Measurements from ENCODE around the gene CFAP100.

CFAP100 gene

GRCh38 chr3:126424039-126424717 lies 29.5 kb downstream of the CFAP100 start:
- DNase-seq, result no peak

DNA sequence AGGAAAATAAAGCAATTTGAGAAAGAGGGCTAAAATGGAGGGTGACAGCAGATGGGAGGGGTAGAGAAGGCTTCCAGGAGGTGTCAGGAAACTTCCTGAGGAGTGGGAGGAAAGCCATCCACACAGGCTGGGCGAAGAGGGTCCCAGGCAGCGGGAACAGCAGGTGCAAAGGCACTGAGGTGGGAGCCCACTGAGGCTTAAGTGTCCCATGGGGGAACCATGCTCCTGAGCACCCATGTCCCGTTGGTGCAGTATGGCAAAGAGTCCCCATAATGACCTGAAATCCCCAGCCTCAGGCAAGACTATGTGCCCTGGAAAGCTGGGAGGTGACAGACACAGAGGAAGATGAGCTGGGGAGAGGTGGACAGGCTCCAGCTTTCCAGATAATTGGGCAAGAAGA lies 30.0 kb downstream of the CFAP100 start:
- DNase-seq, result no peak

GRCh38 chr3:126431103-126431534 lies 36.4 kb downstream of the CFAP100 start:
- no peak for DNase-seq

DNA sequence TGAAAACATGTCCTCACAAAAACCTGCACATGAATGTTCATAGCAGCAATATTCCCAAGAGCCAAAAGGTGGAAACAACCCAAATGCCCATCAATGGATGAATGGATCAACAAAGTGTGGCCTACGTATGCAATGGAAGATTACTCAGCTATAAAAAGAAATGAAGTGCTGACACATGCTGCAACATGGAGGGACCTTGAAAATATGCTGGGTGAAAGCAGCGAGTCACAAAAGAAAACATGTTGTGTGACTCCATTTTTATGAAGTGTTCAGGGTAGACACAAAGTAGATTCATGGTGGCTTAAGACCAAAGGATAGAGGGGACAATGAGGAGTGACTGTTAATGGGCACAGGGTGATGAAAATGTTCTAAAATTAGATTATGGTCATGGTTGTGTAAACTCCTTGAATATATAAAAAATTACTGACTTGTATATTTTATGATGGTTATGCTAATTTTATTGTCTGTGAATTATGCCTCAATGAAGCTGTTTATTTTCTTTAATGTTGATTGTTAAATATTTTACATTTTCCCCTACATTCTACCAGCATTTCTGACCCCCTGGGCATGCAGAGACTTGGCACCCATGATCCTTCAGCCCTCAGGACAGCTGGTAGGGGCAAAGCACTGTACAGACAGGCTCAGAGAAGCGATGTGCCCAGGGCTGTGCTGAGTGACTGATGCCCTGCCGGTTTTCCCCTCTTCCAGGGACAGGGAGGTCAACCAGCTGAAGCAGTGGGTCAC lies 37.8 kb downstream of the CFAP100 start:
- no peak for DNase-seq

- no peak for DNase-seq
Measured at GRCh38 chr3:126433105-126433430, 38.4 kb downstream of the CFAP100 start.

- no peak for DNase-seq
Measured at GRCh38 chr3:126433496-126434263, 39.0 kb downstream of the CFAP100 start.

DNA sequence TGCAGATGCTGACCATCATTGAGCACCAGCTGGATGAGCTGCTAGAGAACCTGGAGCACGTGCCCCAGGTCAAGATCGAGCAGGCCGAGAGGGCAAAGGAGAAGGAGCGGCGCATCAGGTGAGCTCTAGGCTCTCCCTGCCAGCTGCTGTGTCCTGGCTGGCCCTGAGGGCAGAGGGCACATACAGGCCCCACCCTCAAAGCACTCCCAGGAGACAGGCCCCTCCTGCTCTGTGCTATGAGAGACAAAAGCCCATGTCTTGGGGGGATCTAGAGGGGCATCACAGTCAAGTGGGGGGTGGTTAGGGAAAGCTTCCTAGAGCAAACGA lies 39.5 kb downstream of the CFAP100 start:
- DNase-seq, result no peak

GRCh38 chr3:126434931-126435411 lies 40.3 kb downstream of the CFAP100 start:
- no peak for DNase-seq

GRCh38 chr3:126435456-126436315 lies 41.0 kb downstream of the CFAP100 start:
- no peak for DNase-seq

DNA sequence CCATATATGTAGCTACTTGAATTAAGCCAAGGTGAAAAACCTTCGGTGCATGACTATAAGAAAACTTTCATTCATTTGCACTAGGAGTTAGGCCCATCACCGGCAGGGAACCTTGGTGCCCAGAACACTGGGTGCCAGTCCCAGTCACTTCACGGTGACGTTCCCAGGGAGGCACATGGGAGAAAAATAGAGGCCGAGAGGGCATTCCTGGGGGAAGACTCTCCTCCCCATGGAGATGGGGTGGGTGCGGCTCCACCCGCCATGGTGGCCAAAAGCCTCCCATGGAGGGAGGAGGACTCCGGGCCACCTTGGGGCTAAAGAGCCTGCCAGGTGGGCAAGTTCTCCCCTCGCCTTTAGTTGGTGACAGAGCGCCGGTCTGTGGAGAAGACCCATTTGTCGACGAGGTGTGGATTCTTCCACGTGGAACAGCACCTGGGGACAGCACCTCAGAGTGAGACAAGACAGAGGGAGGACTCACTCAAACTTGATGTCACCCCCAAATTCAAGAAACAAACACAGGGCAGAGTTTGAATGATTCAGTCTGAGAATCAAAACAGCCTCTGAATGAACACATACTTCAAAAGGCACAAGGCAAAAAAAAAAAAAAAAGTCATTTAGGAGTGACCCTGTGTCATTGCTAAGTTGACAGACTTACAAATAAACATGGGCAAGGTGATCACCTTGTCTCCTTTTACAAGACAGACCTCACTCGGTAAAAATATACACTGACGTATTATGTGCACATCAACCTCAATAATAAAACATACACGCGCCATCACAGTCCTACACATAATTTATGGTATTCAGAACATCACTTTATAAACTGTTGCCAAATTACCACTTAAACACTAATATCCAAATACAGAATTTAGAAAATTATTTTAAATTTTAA lies 42.4 kb downstream of the CFAP100 start:
- DNase-seq, result no peak

DNA sequence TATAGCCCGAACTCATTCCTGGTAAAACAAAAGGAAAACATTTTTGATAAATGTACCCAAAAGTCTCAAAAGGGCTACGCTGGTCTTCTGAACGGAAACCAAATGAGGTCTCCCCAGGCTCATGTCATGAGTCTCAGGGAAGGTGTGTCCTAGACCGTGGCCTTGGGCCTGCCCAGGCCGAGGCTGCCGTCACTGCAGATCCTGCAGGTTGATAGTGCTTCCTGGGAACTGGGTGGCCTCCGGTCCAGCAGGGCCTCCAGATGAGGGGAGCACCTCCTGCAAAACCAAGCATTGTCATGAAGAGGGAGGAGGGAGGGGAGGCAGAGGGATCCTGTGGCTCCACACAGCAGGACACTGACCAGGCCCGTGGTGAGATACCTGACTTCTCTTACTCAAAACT lies 43.5 kb downstream of the CFAP100 start:
- no peak for DNase-seq

- no peak for DNase-seq
Measured at GRCh38 chr3:126438746-126439145, 44.0 kb downstream of the CFAP100 start.

DNA sequence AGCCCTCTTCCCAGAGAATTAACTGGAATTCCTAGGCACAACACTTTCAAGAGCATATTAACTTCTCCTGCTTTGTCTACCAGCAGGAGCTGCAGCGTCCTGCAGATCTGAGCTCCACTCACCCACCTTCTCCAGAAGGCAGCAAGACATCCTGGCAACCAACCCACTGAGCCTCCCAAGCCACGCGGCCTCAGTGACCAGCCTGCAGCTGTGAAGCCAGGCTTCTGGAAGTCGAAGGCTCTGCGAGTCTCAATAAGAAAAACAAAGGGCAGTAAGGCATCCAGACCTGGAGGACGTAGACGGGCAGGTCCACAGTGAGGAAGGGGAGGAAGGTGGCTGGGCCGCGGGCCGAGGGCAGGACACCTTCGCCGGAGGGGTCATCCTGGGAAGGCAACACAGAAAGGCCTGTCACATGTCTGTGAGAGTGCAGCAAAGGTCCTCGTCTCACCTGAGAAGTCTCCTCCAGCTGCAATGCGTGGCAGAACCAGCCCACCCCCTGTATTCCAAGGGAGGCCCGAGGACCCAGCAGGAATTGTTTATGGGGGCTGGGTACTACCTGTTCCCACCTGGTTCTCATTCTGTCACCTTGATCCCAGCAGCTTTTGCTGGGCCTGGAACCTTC lies 44.7 kb downstream of the CFAP100 start:
- no peak for DNase-seq

- no peak for DNase-seq
Measured at GRCh38 chr3:126439968-126440708, 45.4 kb downstream of the CFAP100 start.

- DNase-seq, result no peak
Measured at GRCh38 chr3:126440709-126440995, 45.9 kb downstream of the CFAP100 start.

GRCh38 chr3:126441256-126441880 lies 46.7 kb downstream of the CFAP100 start:
- DNase-seq, result no peak

DNA sequence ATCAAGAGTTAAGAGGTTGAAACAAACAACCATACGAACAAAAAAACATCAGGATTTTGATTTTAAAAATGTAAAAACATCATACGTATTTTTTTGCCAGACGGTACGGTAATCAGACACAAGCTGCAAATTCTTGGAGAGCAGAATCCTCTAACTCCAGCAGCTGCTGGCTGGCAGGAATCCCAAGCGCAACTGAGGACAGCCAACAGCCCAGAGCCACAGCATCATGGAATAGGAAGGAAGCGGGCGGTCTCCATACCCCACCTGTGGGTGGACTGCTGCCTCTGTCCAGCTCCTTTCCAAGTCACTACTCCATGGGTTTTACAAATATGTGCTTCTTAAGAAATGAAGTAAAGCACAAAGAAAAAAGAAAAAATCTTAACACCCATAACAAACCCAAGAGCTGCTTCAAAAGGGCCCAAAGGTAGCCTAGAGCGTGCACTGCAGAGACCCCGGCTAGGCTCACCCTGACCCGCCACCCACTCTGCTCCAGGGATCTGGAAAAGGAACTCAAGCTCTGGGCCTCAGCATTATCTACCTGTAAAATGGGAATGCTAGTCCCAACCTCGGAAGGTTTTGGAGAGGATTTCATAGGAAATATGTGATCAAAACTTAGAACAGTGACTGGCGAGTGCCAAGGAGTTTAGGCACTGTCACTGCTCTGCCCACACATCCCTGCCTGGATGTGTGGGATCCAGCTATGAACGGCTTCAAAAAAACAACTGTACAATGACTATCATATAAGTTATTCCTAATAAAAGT lies 47.6 kb downstream of the CFAP100 start:
- DNase-seq, result no peak

DNA sequence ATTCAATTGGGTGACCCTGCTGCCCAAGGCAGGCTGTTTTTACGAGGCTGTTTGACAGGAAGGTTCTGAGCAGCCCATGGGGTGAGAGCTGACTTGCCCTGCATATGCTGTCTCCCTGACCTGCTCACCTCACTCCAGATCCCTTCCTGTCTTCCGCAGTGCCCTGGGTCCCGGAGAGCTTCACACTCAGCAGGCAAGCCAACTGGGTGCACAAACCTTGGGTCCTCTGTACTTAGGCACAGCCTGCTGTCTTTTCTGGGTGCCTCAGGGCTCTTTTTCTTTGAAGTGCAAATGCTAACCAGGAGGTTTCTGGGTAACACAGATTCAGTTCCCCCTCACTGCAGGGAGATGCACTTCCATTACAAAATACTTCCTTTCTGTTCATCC lies 48.1 kb downstream of the CFAP100 start:
- no peak for DNase-seq

- no peak for DNase-seq
Measured at GRCh38 chr3:126445506-126445905, 50.8 kb downstream of the CFAP100 start.

DNA sequence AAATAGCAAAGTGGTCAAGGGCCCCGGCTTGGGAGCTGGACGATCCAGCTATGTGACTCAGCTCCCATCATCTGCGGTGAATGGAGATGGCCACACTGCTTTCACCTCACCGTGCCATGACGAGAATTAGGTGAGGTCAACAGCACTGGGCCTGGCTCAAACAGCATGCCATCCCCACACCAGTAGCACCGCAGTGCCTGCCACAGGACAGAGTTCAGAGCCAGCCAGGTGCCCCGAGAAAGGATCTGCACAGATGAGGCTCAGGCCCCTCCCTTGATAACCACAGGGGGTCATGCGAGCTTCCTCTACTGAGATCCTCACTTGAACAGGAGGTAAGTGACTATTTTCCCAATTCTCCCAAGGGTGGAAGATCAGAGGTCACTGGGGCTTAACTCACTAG lies 51.6 kb downstream of the CFAP100 start:
- no peak for DNase-seq
